ENCODE data around the gene NRSN2. TPM values are rescaled to one million over a fixed set of nuclear protein-coding genes. Genes with fewer than 3 reads are reported as not detected.
"Not testable (repeated sequence)": the region's sequence is repeated elsewhere in the genome, so short reads cannot be mapped to it uniquely, and the experiment has no call there.

NRSN2 gene
- total RNA-seq, 1 experiment from 2014 or later, result 22.7 TPM

GRCh38 chr20:391041-391711 is 44.3 kb downstream of the NRSN2 start:
- Histone ChIP-seq H4K8ac (replicated peaks; ENCODE audit: insufficient read length, low read depth, low read length) (no peak overlapping the region), H2BK15ac (ENCODE audit: low read depth, low read length) (no peak overlapping the region), H3K4me2 (ENCODE audit: insufficient read depth, insufficient read length, low read length) (no peak overlapping the region), H3K79me1 (ENCODE audit: insufficient read depth, low read depth, low read length, poor library complexity, severe bottlenecking) (no peaks in the 10 kb centered on the region), H3T11ph (ENCODE audit: low read length) (no peak overlapping the region), H4K5ac (ENCODE audit: insufficient read length, low read depth, low read length) (no peak overlapping the region), H2BK120ac (ENCODE audit: low read depth, low read length, poor library complexity, severe bottlenecking) (no peak overlapping the region), H4K91ac (ENCODE audit: insufficient read length, low read depth, low read length) (no peak overlapping the region), H3K27me3 (ENCODE audit: insufficient read depth, low read length) (no peaks in the 10 kb centered on the region), H3K23me2 (ENCODE audit: insufficient read length, low read depth, low read length, poor library complexity, severe bottlenecking) (no peaks in the 10 kb centered on the region), H3K18ac (ENCODE audit: insufficient read length, low read depth, low read length) (no peak overlapping the region), H3K9ac (ENCODE audit: extremely low read depth, insufficient read length, low read length) (no peak overlapping the region), H3K4me1 (ENCODE audit: insufficient read depth, low read length) (no peaks in the 10 kb centered on the region), H2AK5ac (ENCODE audit: insufficient read length, low read length) (no peak overlapping the region), H2BK20ac (ENCODE audit: low read depth, low read length, poor library complexity, severe bottlenecking) (no peak overlapping the region), H3K4ac (ENCODE audit: low read depth, low read length) (no peak overlapping the region), H3K79me2 (ENCODE audit: insufficient read depth, low read length) (no peaks in the 10 kb centered on the region), H3K23ac (ENCODE audit: insufficient read length, low read depth, low read length) (no peak overlapping the region), H2BK12ac (ENCODE audit: insufficient read length, low read depth, low read length) (no peak overlapping the region), H2AFZ (ENCODE audit: low read length) (no peak overlapping the region), H3K56ac (ENCODE audit: insufficient read length, low read depth, low read length) (no peak overlapping the region), H3K9me3 (ENCODE audit: control insufficient read depth, low read depth, low read length) (no peaks in the 10 kb centered on the region), H4K20me1 (ENCODE audit: control insufficient read depth, insufficient read depth, insufficient read length) (no peaks in the 10 kb centered on the region), H3K14ac (ENCODE audit: insufficient read depth, low read length) (no peak overlapping the region), H2BK5ac (ENCODE audit: insufficient read length, low read length) (no peak overlapping the region), H3K27ac (ENCODE audit: insufficient read length, low read depth, low read length) (no peak overlapping the region)
- H3K4me1 Mint-ChIP-seq, result no peaks in the 10 kb centered on the region
- no peak for DNase-seq
- H3K36me3 Mint-ChIP-seq (ENCODE audit: insufficient read depth in 1 of 3, low read depth in 3 of 3), result peaks cover 6 to 59% (median 33%) of the 10 kb centered on the region in 3 experiments; a peak in 6 of 7 replicates
- TF ChIP-seq, protein P1, sequence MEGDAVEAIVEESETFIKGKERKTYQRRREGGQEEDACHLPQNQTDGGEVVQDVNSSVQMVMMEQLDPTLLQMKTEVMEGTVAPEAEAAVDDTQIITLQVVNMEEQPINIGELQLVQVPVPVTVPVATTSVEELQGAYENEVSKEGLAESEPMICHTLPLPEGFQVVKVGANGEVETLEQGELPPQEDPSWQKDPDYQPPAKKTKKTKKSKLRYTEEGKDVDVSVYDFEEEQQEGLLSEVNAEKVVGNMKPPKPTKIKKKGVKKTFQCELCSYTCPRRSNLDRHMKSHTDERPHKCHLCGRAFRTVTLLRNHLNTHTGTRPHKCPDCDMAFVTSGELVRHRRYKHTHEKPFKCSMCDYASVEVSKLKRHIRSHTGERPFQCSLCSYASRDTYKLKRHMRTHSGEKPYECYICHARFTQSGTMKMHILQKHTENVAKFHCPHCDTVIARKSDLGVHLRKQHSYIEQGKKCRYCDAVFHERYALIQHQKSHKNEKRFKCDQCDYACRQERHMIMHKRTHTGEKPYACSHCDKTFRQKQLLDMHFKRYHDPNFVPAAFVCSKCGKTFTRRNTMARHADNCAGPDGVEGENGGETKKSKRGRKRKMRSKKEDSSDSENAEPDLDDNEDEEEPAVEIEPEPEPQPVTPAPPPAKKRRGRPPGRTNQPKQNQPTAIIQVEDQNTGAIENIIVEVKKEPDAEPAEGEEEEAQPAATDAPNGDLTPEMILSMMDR (conservative IDR thresholded peaks at IDR 0.05), result no peak
- no peaks in the 10 kb centered on the region for H3K9me3 Mint-ChIP-seq
- no peak overlapping the region for H3K4me3 Mint-ChIP-seq
- H3K27me3 Mint-ChIP-seq (ENCODE audit: low read depth), result no peaks in the 10 kb centered on the region
- no peak overlapping the region; a peak in 2 of 7 replicates for H3K27ac Mint-ChIP-seq
- no CpG with 5 or more reads among the region's 29 CpGs for WGBS (ENCODE audit: extremely low coverage, insufficient read length, low lambda C conversion rate)

GRCh38 chr20:393296-393695 is 46.4 kb downstream of the NRSN2 start:
- H3T11ph ChIP-seq (ENCODE audit: low read length); H3K79me2 ChIP-seq (ENCODE audit: insufficient read depth, low read length); H3K56ac ChIP-seq (ENCODE audit: insufficient read length, low read depth, low read length); H4K20me1 ChIP-seq (ENCODE audit: control insufficient read depth, insufficient read depth, insufficient read length); H3K9me3 Mint-ChIP-seq; H3K23me2 ChIP-seq (ENCODE audit: insufficient read length, low read depth, low read length, poor library complexity, severe bottlenecking); H3K4ac ChIP-seq (ENCODE audit: low read depth, low read length); H4K91ac ChIP-seq (ENCODE audit: insufficient read length, low read depth, low read length); H3K9me3 ChIP-seq (ENCODE audit: control insufficient read depth, low read depth, low read length); H2BK15ac ChIP-seq (ENCODE audit: low read depth, low read length); H2AK5ac ChIP-seq (ENCODE audit: insufficient read length, low read length); H3K27me3 ChIP-seq (ENCODE audit: insufficient read depth, low read length); H3K4me2 ChIP-seq (ENCODE audit: insufficient read depth, insufficient read length, low read length); H3K79me1 ChIP-seq (ENCODE audit: insufficient read depth, low read depth, low read length, poor library complexity, severe bottlenecking); H3K9ac ChIP-seq (ENCODE audit: extremely low read depth, insufficient read length, low read length); H2AFZ ChIP-seq (ENCODE audit: low read length); H3K14ac ChIP-seq (ENCODE audit: insufficient read depth, low read length); H2BK20ac ChIP-seq (ENCODE audit: low read depth, low read length, poor library complexity, severe bottlenecking); H3K4me1 Mint-ChIP-seq; DNase-seq; H3K23ac ChIP-seq (ENCODE audit: insufficient read length, low read depth, low read length); H2BK12ac ChIP-seq (ENCODE audit: insufficient read length, low read depth, low read length); H2BK120ac ChIP-seq (ENCODE audit: low read depth, low read length, poor library complexity, severe bottlenecking); H3K4me3 Mint-ChIP-seq; H4K8ac ChIP-seq (replicated peaks; ENCODE audit: insufficient read length, low read depth, low read length); H3K18ac ChIP-seq (ENCODE audit: insufficient read length, low read depth, low read length); H3K27ac ChIP-seq (ENCODE audit: insufficient read length, low read depth, low read length); H2BK5ac ChIP-seq (ENCODE audit: insufficient read length, low read length); H3K4me1 ChIP-seq (ENCODE audit: insufficient read depth, low read length); H4K5ac ChIP-seq (ENCODE audit: insufficient read length, low read depth, low read length); H3K27ac Mint-ChIP-seq; H3K27me3 Mint-ChIP-seq (ENCODE audit: low read depth): not testable (repeated sequence)
- peaks cover 6 to 60% (median 25%) of the 10 kb centered on the region in 3 experiments; a peak in 6 of 7 replicates for H3K36me3 Mint-ChIP-seq (ENCODE audit: insufficient read depth in 1 of 3, low read depth in 3 of 3)
- no CpG with 5 or more reads among the region's 2 CpGs for WGBS (ENCODE audit: extremely low coverage, insufficient read length, low lambda C conversion rate)
